Loucy (cell line): ENCODE data around the gene SEMA3A.

Source experiments
- CTCF ChIP-seq: fragments of 200-600 bp; sonication (generic); conservative IDR thresholded peaks from 2 replicates; pipeline ENCODE4 v1.5.1; 2014; ENCODE audit warnings: mild to moderate bottlenecking, antibody characterized with exemption, low read length
- EZH2phosphoT487 ChIP-seq: fragments of 200-600 bp; IDR thresholded peaks from 2 replicates; pipeline ENCODE4 v1.6.1; 2018; ENCODE audit warnings: antibody characterized with exemption, mild to moderate bottlenecking, moderate library complexity, borderline replicate concordance

DNA sequence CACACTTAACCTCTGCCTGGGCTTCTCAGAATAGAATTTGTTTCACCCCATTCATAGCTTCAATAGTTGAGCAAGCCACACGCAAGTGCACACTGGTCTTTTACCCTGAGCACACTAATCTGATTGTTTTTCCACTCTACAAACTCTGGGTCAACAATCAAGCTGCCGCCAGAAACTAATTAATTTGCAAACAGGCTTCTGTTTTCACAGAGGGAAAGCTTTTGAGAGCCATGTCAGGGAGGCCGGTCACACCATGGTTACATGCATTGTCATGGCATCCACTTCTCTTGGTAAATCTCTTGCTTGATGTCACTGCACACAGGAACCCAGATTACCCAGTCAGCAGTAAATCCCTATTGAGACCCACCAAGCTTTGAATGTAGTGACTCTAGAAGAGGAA is 154.2 kb downstream of the SEMA3A start:
- TF ChIP-seq CTCF (no peak), EZH2phosphoT487 (no peak)
